CD4-positive, alpha-beta T cell treated with Interleukin-10 for 1 hour (primary cell): Measurements from ENCODE around the gene TEX19.
"Not testable (repeated sequence)": the region's sequence is repeated elsewhere in the genome, so short reads cannot be mapped to it uniquely, and the experiment has no call there.

Experiments used
- DNase-seq: peaks from one replicate; pipeline ENCODE4 v3.0.0-alpha.2; 2020

Gene TEX19

DNA sequence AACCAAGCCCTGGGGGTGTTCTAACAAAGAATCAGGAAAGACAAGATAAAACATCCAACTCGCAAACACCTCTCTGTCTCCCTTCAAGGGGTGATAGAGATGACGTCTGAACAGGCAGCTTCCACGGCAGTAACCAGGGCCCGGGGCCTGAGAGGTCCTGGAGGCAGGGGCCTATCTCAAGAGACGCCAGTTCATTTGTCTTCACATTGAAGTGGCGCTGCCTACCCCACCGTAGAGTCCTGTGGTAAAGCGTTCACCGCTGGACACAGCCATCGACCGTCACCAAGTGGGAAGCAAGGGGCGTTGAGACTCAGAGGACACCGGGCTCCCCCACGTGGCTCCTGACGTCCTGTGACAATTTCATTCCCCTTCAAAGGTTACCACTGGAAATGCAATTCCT is 33.9 kb downstream of the TEX19 start:
- no peak for DNase-seq

DNA sequence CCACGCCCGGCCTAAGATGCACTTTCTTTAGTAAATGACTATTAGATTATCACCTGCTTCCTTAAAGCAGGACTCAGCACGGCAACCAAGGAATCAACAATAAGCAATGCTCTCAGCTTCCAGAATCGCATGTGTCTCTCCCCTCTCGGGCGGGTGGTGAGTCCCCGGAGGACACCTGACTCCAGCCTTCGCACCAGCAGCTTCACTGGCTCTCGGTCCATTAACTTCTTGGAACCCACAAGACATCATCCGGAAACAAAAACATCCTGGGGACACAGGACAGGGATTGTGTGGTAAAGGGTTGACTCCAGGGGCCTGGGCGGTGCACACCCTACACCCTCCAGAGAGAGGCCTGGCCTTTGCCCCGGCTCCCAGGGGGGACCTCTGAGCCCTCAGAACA is 35.2 kb downstream of the TEX19 start:
- DNase-seq: no peak

- DNase-seq: no peak
Measured at GRCh38 chr17:82396601-82397435, 37.8 kb downstream of the TEX19 start.

- DNase-seq: no peak
Measured at GRCh38 chr17:82397449-82398335, 38.6 kb downstream of the TEX19 start.

GRCh38 chr17:82399041-82399441 is 40.0 kb downstream of the TEX19 start:
- DNase-seq: no peak

GRCh38 chr17:82399601-82400101 is 40.6 kb downstream of the TEX19 start:
- no peak for DNase-seq

DNA sequence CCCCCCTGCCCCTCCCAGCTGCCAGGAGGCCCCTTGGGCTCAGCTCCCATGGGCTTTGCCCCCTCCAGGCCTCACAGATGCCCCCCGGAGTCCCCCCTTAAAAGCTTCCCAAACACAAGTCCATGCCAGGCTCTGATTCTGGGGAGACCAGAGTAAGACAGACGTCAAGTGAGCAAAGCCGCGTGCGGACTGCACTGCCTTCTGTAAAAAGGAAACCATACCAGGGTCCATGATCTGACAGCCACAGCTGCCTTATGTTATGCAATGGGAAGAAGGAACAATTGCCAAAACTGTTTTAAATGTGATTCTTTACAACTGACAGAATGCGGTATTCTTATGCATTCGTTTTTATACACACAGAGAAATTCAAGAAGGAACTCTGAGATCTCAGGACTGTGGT is 41.2 kb downstream of the TEX19 start:
- DNase-seq: no peak

- peak; percentile 57 for DNase-seq
Measured at GRCh38 chr17:82400830-82401229, 41.8 kb downstream of the TEX19 start.

GRCh38 chr17:82402865-82403264 is 43.8 kb downstream of the TEX19 start:
- no peak for DNase-seq

DNA sequence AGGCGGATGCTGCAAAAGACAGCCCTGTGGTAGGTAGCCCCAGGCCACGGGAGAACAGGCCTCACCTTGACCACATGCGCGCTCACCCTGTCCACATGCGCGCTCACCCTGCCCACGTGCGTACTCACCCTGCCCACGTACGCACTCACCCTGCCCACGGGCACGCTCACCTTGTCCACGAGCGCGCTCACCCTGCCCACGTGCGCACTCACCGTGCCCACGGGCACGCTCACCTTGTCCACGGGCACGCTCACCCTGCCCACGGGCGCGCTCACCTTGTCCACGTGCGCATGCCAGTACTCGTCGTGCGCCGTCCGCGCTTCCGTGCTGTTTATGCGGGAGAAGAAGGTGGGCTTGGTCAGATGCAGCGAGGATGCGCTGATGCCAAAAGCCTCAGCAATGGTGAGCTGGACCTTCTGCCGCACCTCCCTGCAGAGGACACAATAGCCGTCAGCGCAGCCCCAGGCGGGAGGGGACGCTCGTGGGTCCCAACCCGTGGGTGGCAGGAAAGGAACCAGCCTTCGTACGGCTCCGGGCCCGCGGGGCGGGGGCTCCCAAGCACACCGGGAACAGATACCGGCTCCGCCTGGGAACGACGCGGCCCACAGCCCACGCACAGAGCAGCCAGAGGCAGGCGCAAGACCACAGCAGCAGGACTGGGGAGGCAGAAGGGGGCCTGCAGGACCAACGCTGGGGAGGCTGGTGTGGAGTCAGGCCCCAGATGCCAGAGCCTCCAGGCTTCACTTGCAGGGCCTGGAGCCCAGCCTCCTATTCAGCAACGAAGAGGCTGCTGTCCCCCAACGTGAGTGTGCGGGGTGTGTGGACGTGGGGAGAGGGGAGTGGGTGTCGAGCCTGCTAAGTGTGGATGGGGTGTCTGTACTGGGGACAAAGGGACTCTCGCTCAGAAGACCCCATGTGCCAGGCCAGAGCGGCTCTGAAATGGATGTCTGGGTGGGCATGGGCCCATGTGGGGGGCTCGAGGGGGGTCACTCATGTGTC is 44.9 kb downstream of the TEX19 start:
- no peak for DNase-seq

- no peak for DNase-seq
Measured at GRCh38 chr17:82405051-82405450, 46.0 kb downstream of the TEX19 start.

- no peak for DNase-seq
Measured at GRCh38 chr17:82406131-82406671, 47.2 kb downstream of the TEX19 start.

GRCh38 chr17:82407255-82407654 is 48.2 kb downstream of the TEX19 start:
- DNase-seq: no peak

GRCh38 chr17:82408288-82408937 is 49.4 kb downstream of the TEX19 start:
- DNase-seq: no peak

DNA sequence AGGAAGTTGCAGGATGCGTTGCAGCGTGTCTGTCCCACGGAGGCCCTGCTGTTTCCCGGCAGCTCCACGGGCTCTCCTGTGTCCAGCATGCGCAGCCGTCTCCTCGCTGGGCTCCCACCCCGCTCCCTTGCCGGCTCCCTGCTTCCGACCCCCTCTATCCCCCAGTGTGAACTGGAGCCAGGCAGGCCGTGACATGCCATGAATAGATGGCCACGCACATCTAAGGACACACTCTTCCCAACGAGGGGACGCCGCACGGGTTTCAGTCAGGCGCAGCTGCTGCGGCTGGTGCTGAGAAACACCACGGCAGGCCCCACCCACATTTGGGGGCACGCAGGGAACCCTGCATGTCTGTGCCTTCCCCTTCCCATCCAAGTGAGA is 49.9 kb downstream of the TEX19 start:
- DNase-seq: no peak

DNA sequence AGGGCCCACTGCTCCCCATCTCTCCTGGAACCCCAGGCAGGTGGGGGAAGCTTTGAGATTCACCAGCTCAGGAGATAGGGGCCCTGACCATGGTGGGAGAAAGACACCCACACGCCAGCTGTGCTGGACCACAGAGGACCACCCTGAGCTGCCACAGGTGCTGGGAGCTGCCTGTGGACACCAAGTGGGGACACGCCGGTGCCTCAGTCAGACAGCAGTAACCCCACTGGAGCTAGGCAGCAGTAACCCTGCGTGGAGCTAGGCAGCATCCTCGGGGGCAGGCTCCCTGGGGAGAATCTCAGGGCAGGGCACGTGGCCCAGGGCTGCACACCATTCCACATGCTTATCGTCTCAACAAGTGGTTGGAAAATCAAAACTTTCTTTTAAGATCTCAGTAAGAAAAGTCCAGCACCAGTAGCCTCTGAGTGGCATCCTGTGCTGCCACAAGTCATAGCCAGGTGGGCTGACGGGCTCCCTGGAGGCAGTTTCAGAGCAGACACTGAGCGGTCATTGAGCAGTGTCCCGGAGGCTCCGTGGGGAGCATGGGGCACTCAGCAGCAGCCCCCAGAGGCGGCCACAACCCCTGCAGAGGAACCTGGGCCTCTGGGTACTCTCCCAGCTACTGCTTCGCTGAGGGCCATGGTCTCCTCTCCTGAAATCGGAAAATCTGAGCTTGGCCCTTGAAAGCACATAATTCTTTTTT is 51.1 kb downstream of the TEX19 start:
- no peak for DNase-seq

- DNase-seq: no peak
Measured at GRCh38 chr17:82411396-82412053, 52.5 kb downstream of the TEX19 start.

DNA sequence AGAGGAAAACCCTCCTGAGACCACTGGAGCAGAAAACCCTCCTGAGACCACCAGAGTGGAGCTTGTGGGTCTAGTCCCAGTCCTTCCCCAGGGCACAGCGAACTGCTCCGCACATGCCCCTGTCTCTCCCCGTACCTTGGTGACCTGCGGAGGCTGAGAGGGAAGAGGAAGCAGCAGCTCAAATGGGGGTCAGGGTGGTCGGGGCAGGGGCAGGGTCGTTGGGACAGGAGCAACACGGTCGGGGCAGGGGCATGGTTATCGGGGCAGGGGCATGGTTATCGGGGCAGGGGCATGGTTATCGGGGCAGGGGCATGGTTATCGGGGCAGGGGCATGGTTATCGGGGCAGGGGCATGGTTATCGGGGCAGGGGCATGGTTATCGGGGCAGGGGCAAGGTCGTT is 53.0 kb downstream of the TEX19 start:
- DNase-seq: not testable (repeated sequence)

- DNase-seq: no peak
Measured at GRCh38 chr17:82412535-82413520, 53.8 kb downstream of the TEX19 start.
